Upper lobe of left lung (tissue), 4 donors: Measurements from ENCODE around the gene SPOCK1.

ENCODE experiments used
- CTCF ChIP-seq, 6 experiments: fragments of 450-650 bp in 4 of 6; fragments of 200-600 bp in 2 of 6; sonication (generic) in 2 of 6; IDR thresholded peaks; one replicate each; pipeline ENCODE4 v1.5.1; 2016 to 2019; ENCODE audit warnings: antibody characterized with exemption in 6 of 6
- EP300 ChIP-seq, 4 donors: sonication (generic); formaldehyde crosslinking; IDR thresholded peaks; one replicate each; pipeline ENCODE4 v1.5.1; 2017; ENCODE audit warnings: antibody characterized with exemption in 4 of 4, control low read depth in 2 of 4
- POLR2A ChIP-seq, 4 donors: fragments of 450-650 bp; IDR thresholded peaks; one replicate each; pipeline ENCODE4 v1.5.1; 2016 to 2017; ENCODE audit warnings: antibody characterized with exemption in 4 of 4, mild to moderate bottlenecking in 2 of 4
- POLR2AphosphoS5 ChIP-seq, 2 donors: sonication (generic); formaldehyde crosslinking; IDR thresholded peaks; one replicate each; pipeline ENCODE4 v1.5.1; 2017; ENCODE audit warnings: antibody characterized with exemption in 2 of 2

GRCh38 chr5:137398751-137399150 is 100.4 kb downstream of the SPOCK1 start:
- no peak for TF ChIP-seq CTCF (IDR thresholded peaks at IDR 0.05)
- TF ChIP-seq POLR2A (IDR thresholded peaks at IDR 0.05) = no peak
- TF ChIP-seq POLR2AphosphoS5 (IDR thresholded peaks at IDR 0.05) = no peak
- no peak for TF ChIP-seq EP300 (IDR thresholded peaks at IDR 0.05)
